Measurements from ENCODE around the gene FAM216A.
A peak's percentile ranks its signal among the peaks of the same experiment; 100 is the strongest.
"Not testable (repeated sequence)": the region's sequence is repeated elsewhere in the genome, so short reads cannot be mapped to it uniquely, and the experiment has no call there.

Gene FAM216A

GRCh38 chr12:110501399-110501751 lies 32.7 kb downstream of the FAM216A start:
- DNase-seq (ENCODE audit: low read depth): peak; percentile 4

- DNase-seq (ENCODE audit: low read depth): peak; percentile 99
Measured at GRCh38 chr12:110501752-110502738, 33.4 kb downstream of the FAM216A start, which contains the start of the genes RAD9B and VPS29. Gene RAD9B, plus strand, starts transcription at chr12:110502331. Its CDS starts 7 bp downstream, at chr12:110502338. Gene VPS29, minus strand, starts transcription at chr12:110502111. Its CDS starts 60 bp downstream, at chr12:110502051.

- DNase-seq (ENCODE audit: low read depth): no peak
Measured at GRCh38 chr12:110503432-110503831, 34.8 kb downstream of the FAM216A start.

GRCh38 chr12:110505332-110505731 lies 36.7 kb downstream of the FAM216A start:
- DNase-seq (ENCODE audit: low read depth): no peak

- DNase-seq (ENCODE audit: low read depth): no peak
Measured at GRCh38 chr12:110508071-110508586, 39.5 kb downstream of the FAM216A start.

- no peak for DNase-seq (ENCODE audit: low read depth)
Measured at GRCh38 chr12:110513842-110514241, 45.2 kb downstream of the FAM216A start.

GRCh38 chr12:110514363-110514762 lies 45.7 kb downstream of the FAM216A start:
- DNase-seq (ENCODE audit: low read depth): no peak

- no peak for DNase-seq (ENCODE audit: low read depth)
Measured at GRCh38 chr12:110516995-110517394, 48.4 kb downstream of the FAM216A start.

GRCh38 chr12:110518014-110518413 lies 49.4 kb downstream of the FAM216A start:
- DNase-seq (ENCODE audit: low read depth): not testable (repeated sequence)

GRCh38 chr12:110520876-110521712 lies 52.4 kb downstream of the FAM216A start:
- DNase-seq (ENCODE audit: low read depth): not testable (repeated sequence)

- DNase-seq (ENCODE audit: low read depth): no peak
Measured at GRCh38 chr12:110528277-110528839, 59.7 kb downstream of the FAM216A start.

- DNase-seq (ENCODE audit: low read depth): no peak
Measured at GRCh38 chr12:110530511-110530910, 61.9 kb downstream of the FAM216A start.

- no peak for DNase-seq (ENCODE audit: low read depth)
Measured at GRCh38 chr12:110531741-110532333, 63.2 kb downstream of the FAM216A start.

- no peak for DNase-seq (ENCODE audit: low read depth)
Measured at GRCh38 chr12:110532644-110533043, 64.0 kb downstream of the FAM216A start.

GRCh38 chr12:110533607-110534006 lies 65.0 kb downstream of the FAM216A start:
- DNase-seq (ENCODE audit: low read depth): no peak

- DNase-seq (ENCODE audit: low read depth): no peak
Measured at GRCh38 chr12:110534811-110535210, 66.2 kb downstream of the FAM216A start.

GRCh38 chr12:110536834-110537604 lies 68.4 kb downstream of the FAM216A start:
- no peak for DNase-seq (ENCODE audit: low read depth)

GRCh38 chr12:110537605-110538409 lies 69.2 kb downstream of the FAM216A start:
- no peak for DNase-seq (ENCODE audit: low read depth)

GRCh38 chr12:110538869-110539622 lies 70.4 kb downstream of the FAM216A start:
- no peak for DNase-seq (ENCODE audit: low read depth)

All from stimulated activated CD8-positive, alpha-beta memory T cell treated with anti-CD3 and anti-CD28 coated beads, Interleukin-12 subunit alpha, Interleukin-12 subunit beta, amount 100 ng/mL, for 1 hour (primary cell).